SK-N-SH treated with all-trans-retinoic acid at 6 μM for 48 hours (cell line): ENCODE measurements around the gene CADM2.

Source experiments
- ATAC-seq: fragments of 200-7000 bp; cut with Tn5 transposase; 3 replicates; pipeline ENCODE4 v1.9.1; 2020; ENCODE audit warnings: mild to moderate bottlenecking, moderate library complexity
- ARNTL ChIP-seq: fragments of 450-650 bp; formaldehyde crosslinking; IDR thresholded peaks from 2 replicates; pipeline ENCODE4 v1.5.0; 2020; ENCODE audit warnings: low read depth, mild to moderate bottlenecking, moderate library complexity, borderline replicate concordance
- BACH2 ChIP-seq: fragments of 250-450 bp; sonication (Bioruptor Pico); IDR thresholded peaks from 2 replicates; pipeline ENCODE4 v1.9.0; 2021; ENCODE audit warnings: mild to moderate bottlenecking, borderline replicate concordance
- CREB5 ChIP-seq: fragments of 250-450 bp; sonication (Bioruptor Pico); IDR thresholded peaks from 2 replicates; pipeline ENCODE4 v1.5.1; 2020; ENCODE audit warnings: low read depth, mild to moderate bottlenecking, moderate library complexity
- CSDC2 ChIP-seq: fragments of 250-450 bp; sonication (Bioruptor Pico); IDR thresholded peaks from 2 replicates; pipeline ENCODE4 v1.5.0; 2020; ENCODE audit warnings: mild to moderate bottlenecking, moderate library complexity
- ESRRG ChIP-seq: fragments of 250-450 bp; sonication (Bioruptor Pico); IDR thresholded peaks from 2 replicates; pipeline ENCODE4 v1.6.1; 2021; ENCODE audit warnings: mild to moderate bottlenecking
- GLIS3 ChIP-seq: fragments of 250-450 bp; sonication (Bioruptor Pico); IDR thresholded peaks from 2 replicates; pipeline ENCODE4 v1.5.0; 2020; ENCODE audit warnings: mild to moderate bottlenecking, moderate library complexity
- ISL1 ChIP-seq: fragments of 250-450 bp; sonication (Bioruptor Pico); IDR thresholded peaks from 2 replicates; pipeline ENCODE4 v2.1.2; 2022; ENCODE audit warnings: mild to moderate bottlenecking, moderate library complexity
- OSR1 ChIP-seq: fragments of 250-450 bp; sonication (Bioruptor Pico); IDR thresholded peaks from 2 replicates; pipeline ENCODE4 v1.8.0; 2022; ENCODE audit warnings: moderate library complexity, mild to moderate bottlenecking, inconsistent platforms
- PPARA ChIP-seq: fragments of 250-450 bp; sonication (Bioruptor Pico); IDR thresholded peaks from 2 replicates; pipeline ENCODE4 v1.5.0; 2020; ENCODE audit warnings: mild to moderate bottlenecking, borderline replicate concordance
- RARB ChIP-seq: fragments of 250-450 bp; sonication (Bioruptor Pico); IDR thresholded peaks from 2 replicates; pipeline ENCODE4 v1.8.0; 2021; ENCODE audit warnings: mild to moderate bottlenecking, moderate library complexity
- SNAI2 ChIP-seq: fragments of 250-450 bp; sonication (Bioruptor Pico); IDR thresholded peaks from 2 replicates; pipeline ENCODE4 v1.5.0; 2020; ENCODE audit warnings: mild to moderate bottlenecking, moderate library complexity
- TCF4 ChIP-seq: fragments of 250-450 bp; sonication (Bioruptor Pico); IDR thresholded peaks from 2 replicates; pipeline ENCODE4 v1.8.0; 2021; ENCODE audit warnings: mild to moderate bottlenecking, moderate library complexity, borderline replicate concordance
- TOX ChIP-seq: fragments of 250-450 bp; sonication (Bioruptor Pico); IDR thresholded peaks from 2 replicates; pipeline ENCODE4 v1.8.0; 2021; ENCODE audit warnings: mild to moderate bottlenecking, moderate library complexity, borderline replicate concordance
- ZC3H10 ChIP-seq: fragments of 250-450 bp; sonication (Bioruptor Pico); IDR thresholded peaks from 2 replicates; pipeline ENCODE4 v1.5.1; 2021; ENCODE audit warnings: mild to moderate bottlenecking, moderate library complexity
- ZFP3 ChIP-seq: fragments of 250-450 bp; sonication (Bioruptor Pico); IDR thresholded peaks from 2 replicates; pipeline ENCODE4 v1.5.0; 2020; ENCODE audit warnings: mild to moderate bottlenecking, moderate library complexity
- ZFP30 ChIP-seq: fragments of 450-650 bp; formaldehyde crosslinking; IDR thresholded peaks from 2 replicates; pipeline ENCODE4 v1.5.0; 2022; ENCODE audit warnings: mild to moderate bottlenecking, moderate library complexity
- ZNF565 ChIP-seq: fragments of 450-650 bp; formaldehyde crosslinking; conservative IDR thresholded peaks from 2 replicates; pipeline ENCODE4 v1.5.0; 2020; ENCODE audit warnings: low read depth, mild to moderate bottlenecking, moderate library complexity
- ZNF70 ChIP-seq: fragments of 450-650 bp; formaldehyde crosslinking; IDR thresholded peaks from 2 replicates; pipeline ENCODE4 v1.5.0; 2020; ENCODE audit warnings: mild to moderate bottlenecking, moderate library complexity
- ZNF8 ChIP-seq: fragments of 450-650 bp; formaldehyde crosslinking; IDR thresholded peaks from 2 replicates; pipeline ENCODE4 v1.5.0; 2020; ENCODE audit warnings: mild to moderate bottlenecking, moderate library complexity
- TF ChIP-seq, protein P1 (sequence below): fragments of 250-450 bp; sonication (Bioruptor Pico); IDR thresholded peaks from 2 replicates; pipeline ENCODE4 v1.5.1; 2021; ENCODE audit warnings: mild to moderate bottlenecking, moderate library complexity
- TF ChIP-seq, protein P2 (sequence below): fragments of 250-450 bp; sonication (Bioruptor Pico); IDR thresholded peaks from 2 replicates; pipeline ENCODE4 v1.5.0; 2020; ENCODE audit warnings: mild to moderate bottlenecking, moderate library complexity
- TF ChIP-seq, protein P3 (sequence below): fragments of 250-450 bp; sonication (Bioruptor Pico); IDR thresholded peaks from 2 replicates; pipeline ENCODE4 v1.8.0; 2021; ENCODE audit warnings: low read depth, mild to moderate bottlenecking, moderate library complexity, borderline replicate concordance

Gene CADM2

DNA sequence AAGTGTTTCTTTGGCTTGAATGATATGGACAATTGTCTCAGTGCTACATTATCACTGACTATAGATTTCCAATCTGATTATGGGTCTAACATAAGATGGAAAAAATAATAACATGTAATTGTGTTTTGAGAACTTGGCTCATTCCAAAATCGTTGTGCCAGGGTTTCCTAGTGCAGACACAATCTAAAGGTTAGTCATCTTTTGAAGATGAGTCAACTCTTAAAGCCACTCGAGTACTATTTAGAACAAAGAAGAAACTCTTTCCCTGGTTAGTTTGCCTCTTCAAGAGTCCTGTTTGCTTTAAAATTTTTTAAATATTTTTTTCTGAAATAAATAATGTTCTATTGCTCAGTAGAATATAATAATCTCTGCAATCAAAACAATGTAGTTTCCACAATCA is 301.0 kb downstream of the CADM2 start:
- no peak for ATAC-seq
- TF ChIP-seq, protein P1, sequence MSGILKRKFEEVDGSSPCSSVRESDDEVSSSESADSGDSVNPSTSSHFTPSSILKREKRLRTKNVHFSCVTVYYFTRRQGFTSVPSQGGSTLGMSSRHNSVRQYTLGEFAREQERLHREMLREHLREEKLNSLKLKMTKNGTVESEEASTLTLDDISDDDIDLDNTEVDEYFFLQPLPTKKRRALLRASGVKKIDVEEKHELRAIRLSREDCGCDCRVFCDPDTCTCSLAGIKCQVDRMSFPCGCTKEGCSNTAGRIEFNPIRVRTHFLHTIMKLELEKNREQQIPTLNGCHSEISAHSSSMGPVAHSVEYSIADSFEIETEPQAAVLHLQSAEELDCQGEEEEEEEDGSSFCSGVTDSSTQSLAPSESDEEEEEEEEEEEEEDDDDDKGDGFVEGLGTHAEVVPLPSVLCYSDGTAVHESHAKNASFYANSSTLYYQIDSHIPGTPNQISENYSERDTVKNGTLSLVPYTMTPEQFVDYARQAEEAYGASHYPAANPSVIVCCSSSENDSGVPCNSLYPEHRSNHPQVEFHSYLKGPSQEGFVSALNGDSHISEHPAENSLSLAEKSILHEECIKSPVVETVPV (CRISPR knock-in tag), result no peak
- TF ChIP-seq ISL1 (CRISPR knock-in tag), result no peak
- TF ChIP-seq PPARA (CRISPR knock-in tag), result no peak
- no peak for TF ChIP-seq ARNTL (CRISPR knock-in tag)
- no peak for TF ChIP-seq CSDC2 (CRISPR knock-in tag)
- no peak for TF ChIP-seq TCF4

DNA sequence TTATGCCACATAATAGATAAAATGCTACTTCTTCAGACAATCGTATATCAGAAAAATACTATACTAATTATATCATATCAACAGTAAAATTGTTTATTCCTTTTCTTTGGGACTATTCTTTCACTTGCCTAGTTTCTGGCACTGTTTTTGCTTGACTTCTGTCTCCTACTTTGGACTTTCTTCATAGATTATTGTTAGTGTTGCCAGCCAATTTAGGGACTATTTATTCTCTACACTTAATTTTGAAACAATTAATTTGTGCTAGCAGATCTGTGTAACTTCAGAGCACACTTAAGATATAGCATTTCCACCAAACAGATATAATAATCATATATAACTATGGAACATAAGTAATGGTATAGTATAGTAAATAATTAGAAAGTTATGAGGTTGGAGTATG is 305.6 kb downstream of the CADM2 start:
- TF ChIP-seq TCF4 (no peak), OSR1 (CRISPR knock-in tag) (no peak)
- ATAC-seq, result no peak

GRCh38 chr3:85270488-85270887 is 311.7 kb downstream of the CADM2 start:
- no peak for ATAC-seq
- no peak for TF ChIP-seq OSR1 (CRISPR knock-in tag)
- no peak for TF ChIP-seq ESRRG (CRISPR knock-in tag)
- TF ChIP-seq ARNTL (CRISPR knock-in tag), result no peak
- TF ChIP-seq ZC3H10 (CRISPR knock-in tag), result no peak
- TF ChIP-seq, protein P2, sequence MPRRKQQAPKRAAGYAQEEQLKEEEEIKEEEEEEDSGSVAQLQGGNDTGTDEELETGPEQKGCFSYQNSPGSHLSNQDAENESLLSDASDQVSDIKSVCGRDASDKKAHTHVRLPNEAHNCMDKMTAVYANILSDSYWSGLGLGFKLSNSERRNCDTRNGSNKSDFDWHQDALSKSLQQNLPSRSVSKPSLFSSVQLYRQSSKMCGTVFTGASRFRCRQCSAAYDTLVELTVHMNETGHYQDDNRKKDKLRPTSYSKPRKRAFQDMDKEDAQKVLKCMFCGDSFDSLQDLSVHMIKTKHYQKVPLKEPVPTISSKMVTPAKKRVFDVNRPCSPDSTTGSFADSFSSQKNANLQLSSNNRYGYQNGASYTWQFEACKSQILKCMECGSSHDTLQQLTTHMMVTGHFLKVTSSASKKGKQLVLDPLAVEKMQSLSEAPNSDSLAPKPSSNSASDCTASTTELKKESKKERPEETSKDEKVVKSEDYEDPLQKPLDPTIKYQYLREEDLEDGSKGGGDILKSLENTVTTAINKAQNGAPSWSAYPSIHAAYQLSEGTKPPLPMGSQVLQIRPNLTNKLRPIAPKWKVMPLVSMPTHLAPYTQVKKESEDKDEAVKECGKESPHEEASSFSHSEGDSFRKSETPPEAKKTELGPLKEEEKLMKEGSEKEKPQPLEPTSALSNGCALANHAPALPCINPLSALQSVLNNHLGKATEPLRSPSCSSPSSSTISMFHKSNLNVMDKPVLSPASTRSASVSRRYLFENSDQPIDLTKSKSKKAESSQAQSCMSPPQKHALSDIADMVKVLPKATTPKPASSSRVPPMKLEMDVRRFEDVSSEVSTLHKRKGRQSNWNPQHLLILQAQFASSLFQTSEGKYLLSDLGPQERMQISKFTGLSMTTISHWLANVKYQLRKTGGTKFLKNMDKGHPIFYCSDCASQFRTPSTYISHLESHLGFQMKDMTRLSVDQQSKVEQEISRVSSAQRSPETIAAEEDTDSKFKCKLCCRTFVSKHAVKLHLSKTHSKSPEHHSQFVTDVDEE (CRISPR knock-in tag), result no peak
- TF ChIP-seq ZFP30 (CRISPR knock-in tag), result no peak
- TF ChIP-seq BACH2, result no peak
- TF ChIP-seq, protein P1 (CRISPR knock-in tag), result no peak
- no peak for TF ChIP-seq PPARA (CRISPR knock-in tag)
- TF ChIP-seq ZNF565 (CRISPR knock-in tag), result no peak
- TF ChIP-seq CREB5 (CRISPR knock-in tag), result no peak
- TF ChIP-seq ISL1 (CRISPR knock-in tag), result no peak
- TF ChIP-seq ZNF8 (CRISPR knock-in tag), result no peak
- no peak for TF ChIP-seq ZFP3 (CRISPR knock-in tag)
- TF ChIP-seq CSDC2 (CRISPR knock-in tag), result no peak
- TF ChIP-seq TOX (CRISPR knock-in tag), result no peak
- TF ChIP-seq SNAI2 (CRISPR knock-in tag), result no peak
- TF ChIP-seq RARB (CRISPR knock-in tag), result no peak
- TF ChIP-seq TCF4, result no peak

GRCh38 chr3:85271911-85272310 is 313.1 kb downstream of the CADM2 start:
- ATAC-seq, result no peak
- TF ChIP-seq ARNTL (CRISPR knock-in tag) (no peak), BACH2 (no peak), GLIS3 (CRISPR knock-in tag) (no peak), ISL1 (CRISPR knock-in tag) (no peak), ZNF70 (no peak), CSDC2 (CRISPR knock-in tag) (no peak), ZNF8 (CRISPR knock-in tag) (no peak), ZFP3 (CRISPR knock-in tag) (no peak), ESRRG (CRISPR knock-in tag) (no peak), ZC3H10 (CRISPR knock-in tag) (no peak), ZFP30 (CRISPR knock-in tag) (no peak), ZNF565 (CRISPR knock-in tag) (no peak), CREB5 (CRISPR knock-in tag) (no peak), OSR1 (CRISPR knock-in tag) (no peak), PPARA (CRISPR knock-in tag) (no peak), RARB (CRISPR knock-in tag) (no peak)
- TF ChIP-seq, protein P3, sequence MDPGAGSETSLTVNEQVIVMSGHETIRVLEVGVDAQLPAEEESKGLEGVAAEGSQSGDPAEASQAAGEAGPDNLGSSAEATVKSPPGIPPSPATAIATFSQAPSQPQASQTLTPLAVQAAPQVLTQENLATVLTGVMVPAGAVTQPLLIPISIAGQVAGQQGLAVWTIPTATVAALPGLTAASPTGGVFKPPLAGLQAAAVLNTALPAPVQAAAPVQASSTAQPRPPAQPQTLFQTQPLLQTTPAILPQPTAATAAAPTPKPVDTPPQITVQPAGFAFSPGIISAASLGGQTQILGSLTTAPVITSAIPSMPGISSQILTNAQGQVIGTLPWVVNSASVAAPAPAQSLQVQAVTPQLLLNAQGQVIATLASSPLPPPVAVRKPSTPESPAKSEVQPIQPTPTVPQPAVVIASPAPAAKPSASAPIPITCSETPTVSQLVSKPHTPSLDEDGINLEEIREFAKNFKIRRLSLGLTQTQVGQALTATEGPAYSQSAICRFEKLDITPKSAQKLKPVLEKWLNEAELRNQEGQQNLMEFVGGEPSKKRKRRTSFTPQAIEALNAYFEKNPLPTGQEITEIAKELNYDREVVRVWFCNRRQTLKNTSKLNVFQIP, result no peak
- TF ChIP-seq, protein P2 (CRISPR knock-in tag), result no peak
